CD4-positive, alpha-beta T cell treated with Interleukin-4 for 4 hours (primary cell): ENCODE measurements around the gene SYNPO.
A peak's percentile ranks its signal among the peaks of the same experiment; 100 is the strongest.

Experiments
- DNase-seq: peaks from one replicate; pipeline ENCODE4 v3.0.0-alpha.2; 2020

The SYNPO gene

GRCh38 chr5:150642991-150643710 lies 2.7 kb downstream of the SYNPO start:
- no peak for DNase-seq

GRCh38 chr5:150644058-150644457 lies 3.6 kb downstream of the SYNPO start:
- no peak for DNase-seq

- no peak for DNase-seq
Observed at GRCh38 chr5:150644514-150644913, 4.1 kb downstream of the SYNPO start.

GRCh38 chr5:150645070-150645700 lies 4.7 kb downstream of the SYNPO start:
- DNase-seq = no peak

GRCh38 chr5:150647275-150648251 lies 7.1 kb downstream of the SYNPO start:
- DNase-seq = no peak

- DNase-seq = no peak
Observed at GRCh38 chr5:150648294-150649107, 8.0 kb downstream of the SYNPO start.

GRCh38 chr5:150649108-150650020 lies 8.9 kb downstream of the SYNPO start:
- no peak for DNase-seq

- DNase-seq = no peak
Observed at GRCh38 chr5:150650021-150651006, 9.9 kb downstream of the SYNPO start.

GRCh38 chr5:150651382-150651781 lies 10.9 kb downstream of the SYNPO start:
- no peak for DNase-seq

- no peak for DNase-seq
Observed at GRCh38 chr5:150651924-150652671, 11.6 kb downstream of the SYNPO start.

- DNase-seq = no peak
Observed at GRCh38 chr5:150653145-150653761, 12.8 kb downstream of the SYNPO start.

GRCh38 chr5:150653762-150654556 lies 13.5 kb downstream of the SYNPO start:
- no peak for DNase-seq

- DNase-seq = no peak
Observed at GRCh38 chr5:150655221-150655620, 14.8 kb downstream of the SYNPO start.

GRCh38 chr5:150656191-150657132 lies 16.0 kb downstream of the SYNPO start:
- peak; percentile 76 for DNase-seq

GRCh38 chr5:150658121-150658520 lies 17.7 kb downstream of the SYNPO start:
- no peak for DNase-seq

- no peak for DNase-seq
Observed at GRCh38 chr5:150658699-150659265, 18.3 kb downstream of the SYNPO start.
